ENCODE data around the gene AGK. TPM values are rescaled to one million over a fixed set of nuclear protein-coding genes. Genes with fewer than 3 reads are reported as not detected.

The AGK gene
- total RNA-seq, 1 experiment from 2014 or later = 32.6 TPM

- Histone ChIP-seq H3K27me3 (ENCODE audit: control insufficient read depth, insufficient read depth, low read length) (no peaks in the 10 kb centered on the region), H3K27ac (ENCODE audit: low read length) (no peak overlapping the region), H3K36me3 (ENCODE audit: control insufficient read depth, insufficient read depth, low read length) (peaks cover 2% of the 10 kb centered on the region; the same call in 1 of the 2 replicates), H3K4me1 (ENCODE audit: control insufficient read depth, insufficient read depth, low read length) (peaks cover 5% of the 10 kb centered on the region; the same call in 1 of the 2 replicates), H3K9me3 (ENCODE audit: control insufficient read depth, insufficient read depth, low read depth, low read length) (no peaks in the 10 kb centered on the region), H3K4me3 (ENCODE audit: low read depth in 2 of 2, low read length in 2 of 2) (no peak overlapping the region)
- no peak for ATAC-seq
- CTCF ChIA-PET = no interaction called here
- no peak for DNase-seq (ENCODE audit: low read depth, low spot score)
- in situ Hi-C loops (cut with HindIII; ENCODE audit: low pct_unique_long_range_greater_than_20kb, low sequenced_read_pairs) = no loop called here
- TF ChIP-seq TCF7L2 (IDR thresholded peaks at IDR 0.05; ENCODE audit: low read depth, low read length) (no peak), POLR2AphosphoS5 (IDR thresholded peaks at IDR 0.05; ENCODE audit: low read depth, low read length) (no peak), SIN3A (IDR thresholded peaks at IDR 0.05; ENCODE audit: borderline replicate concordance, insufficient read depth, low read depth, low read length) (no peak)
- TF ChIP-seq, protein P1, sequence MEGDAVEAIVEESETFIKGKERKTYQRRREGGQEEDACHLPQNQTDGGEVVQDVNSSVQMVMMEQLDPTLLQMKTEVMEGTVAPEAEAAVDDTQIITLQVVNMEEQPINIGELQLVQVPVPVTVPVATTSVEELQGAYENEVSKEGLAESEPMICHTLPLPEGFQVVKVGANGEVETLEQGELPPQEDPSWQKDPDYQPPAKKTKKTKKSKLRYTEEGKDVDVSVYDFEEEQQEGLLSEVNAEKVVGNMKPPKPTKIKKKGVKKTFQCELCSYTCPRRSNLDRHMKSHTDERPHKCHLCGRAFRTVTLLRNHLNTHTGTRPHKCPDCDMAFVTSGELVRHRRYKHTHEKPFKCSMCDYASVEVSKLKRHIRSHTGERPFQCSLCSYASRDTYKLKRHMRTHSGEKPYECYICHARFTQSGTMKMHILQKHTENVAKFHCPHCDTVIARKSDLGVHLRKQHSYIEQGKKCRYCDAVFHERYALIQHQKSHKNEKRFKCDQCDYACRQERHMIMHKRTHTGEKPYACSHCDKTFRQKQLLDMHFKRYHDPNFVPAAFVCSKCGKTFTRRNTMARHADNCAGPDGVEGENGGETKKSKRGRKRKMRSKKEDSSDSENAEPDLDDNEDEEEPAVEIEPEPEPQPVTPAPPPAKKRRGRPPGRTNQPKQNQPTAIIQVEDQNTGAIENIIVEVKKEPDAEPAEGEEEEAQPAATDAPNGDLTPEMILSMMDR (IDR thresholded peaks at IDR 0.05) = no peak
- TF ChIP-seq, protein P2, sequence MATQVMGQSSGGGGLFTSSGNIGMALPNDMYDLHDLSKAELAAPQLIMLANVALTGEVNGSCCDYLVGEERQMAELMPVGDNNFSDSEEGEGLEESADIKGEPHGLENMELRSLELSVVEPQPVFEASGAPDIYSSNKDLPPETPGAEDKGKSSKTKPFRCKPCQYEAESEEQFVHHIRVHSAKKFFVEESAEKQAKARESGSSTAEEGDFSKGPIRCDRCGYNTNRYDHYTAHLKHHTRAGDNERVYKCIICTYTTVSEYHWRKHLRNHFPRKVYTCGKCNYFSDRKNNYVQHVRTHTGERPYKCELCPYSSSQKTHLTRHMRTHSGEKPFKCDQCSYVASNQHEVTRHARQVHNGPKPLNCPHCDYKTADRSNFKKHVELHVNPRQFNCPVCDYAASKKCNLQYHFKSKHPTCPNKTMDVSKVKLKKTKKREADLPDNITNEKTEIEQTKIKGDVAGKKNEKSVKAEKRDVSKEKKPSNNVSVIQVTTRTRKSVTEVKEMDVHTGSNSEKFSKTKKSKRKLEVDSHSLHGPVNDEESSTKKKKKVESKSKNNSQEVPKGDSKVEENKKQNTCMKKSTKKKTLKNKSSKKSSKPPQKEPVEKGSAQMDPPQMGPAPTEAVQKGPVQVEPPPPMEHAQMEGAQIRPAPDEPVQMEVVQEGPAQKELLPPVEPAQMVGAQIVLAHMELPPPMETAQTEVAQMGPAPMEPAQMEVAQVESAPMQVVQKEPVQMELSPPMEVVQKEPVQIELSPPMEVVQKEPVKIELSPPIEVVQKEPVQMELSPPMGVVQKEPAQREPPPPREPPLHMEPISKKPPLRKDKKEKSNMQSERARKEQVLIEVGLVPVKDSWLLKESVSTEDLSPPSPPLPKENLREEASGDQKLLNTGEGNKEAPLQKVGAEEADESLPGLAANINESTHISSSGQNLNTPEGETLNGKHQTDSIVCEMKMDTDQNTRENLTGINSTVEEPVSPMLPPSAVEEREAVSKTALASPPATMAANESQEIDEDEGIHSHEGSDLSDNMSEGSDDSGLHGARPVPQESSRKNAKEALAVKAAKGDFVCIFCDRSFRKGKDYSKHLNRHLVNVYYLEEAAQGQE (IDR thresholded peaks at IDR 0.05; ENCODE audit: insufficient read depth in 1 of 2, low read depth in 2 of 2, low read length in 1 of 2) = no peak
- POLR2A ChIA-PET = interaction anchor here (0.7 kb wide), 1 partner anchor 473 kb away, joined by 4 read pairs; no protein-coding TSS in a partner anchor
- no TSS peak for BruUV-seq (replicated peaks)
- intact Hi-C loops (cut with micrococcal nuclease; ENCODE audit: unreplicated experiment) = no loop called here
Measured at GRCh38 chr7:141588912-141589311, 37.7 kb downstream of the AGK start.

- intact Hi-C loops (cut with micrococcal nuclease; ENCODE audit: unreplicated experiment) = no loop called here
- no peak for TF ChIP-seq TCF7L2 (IDR thresholded peaks at IDR 0.05; ENCODE audit: low read depth, low read length)
- no peak for TF ChIP-seq SIN3A (IDR thresholded peaks at IDR 0.05; ENCODE audit: borderline replicate concordance, insufficient read depth, low read depth, low read length)
- TF ChIP-seq, protein P2 (IDR thresholded peaks at IDR 0.05; ENCODE audit: insufficient read depth in 1 of 2, low read depth in 2 of 2, low read length in 1 of 2) = no peak
- TF ChIP-seq, protein P1 (IDR thresholded peaks at IDR 0.05) = no peak
- TF ChIP-seq POLR2AphosphoS5 (IDR thresholded peaks at IDR 0.05; ENCODE audit: low read depth, low read length) = no peak
- in situ Hi-C loops (cut with HindIII; ENCODE audit: low pct_unique_long_range_greater_than_20kb, low sequenced_read_pairs) = no loop called here
- ChIA-PET CTCF (no interaction called here), POLR2A (no interaction called here)
- BruUV-seq (replicated peaks) = no TSS peak
- DNase-seq (ENCODE audit: low read depth, low spot score) = no peak
- no peaks in the 10 kb centered on the region for H3K9me3 ChIP-seq (ENCODE audit: control insufficient read depth, insufficient read depth, low read depth, low read length)
- H3K27me3 ChIP-seq (ENCODE audit: control insufficient read depth, insufficient read depth, low read length) = no peaks in the 10 kb centered on the region
- H3K27ac ChIP-seq (ENCODE audit: low read length) = no peak overlapping the region
- peaks cover 5% of the 10 kb centered on the region; the same call in 1 of the 2 replicates for H3K4me1 ChIP-seq (ENCODE audit: control insufficient read depth, insufficient read depth, low read length)
- peaks cover 3% of the 10 kb centered on the region; the same call in 1 of the 2 replicates for H3K36me3 ChIP-seq (ENCODE audit: control insufficient read depth, insufficient read depth, low read length)
- no peak overlapping the region for H3K4me3 ChIP-seq (ENCODE audit: low read depth in 2 of 2, low read length in 2 of 2)
- ATAC-seq = no peak
Measured at GRCh38 chr7:141590071-141590470, 38.9 kb downstream of the AGK start.

All from Panc1 (cell line).